Endodermal cell (in vitro differentiated cells): ENCODE results near the gene ARHGAP40. TPM values are rescaled to one million over a fixed set of nuclear protein-coding genes. Genes with fewer than 3 reads are reported as not detected.

Experiments used
- DNase-seq: peaks from one replicate; pipeline ENCODE4 v3.0.0-alpha.2; 2017
- H3K27ac ChIP-seq: 2 replicates; pipeline ENCODE4 v1.5.1; 2013; ENCODE audit warnings: mild to moderate bottlenecking, low read depth, low read length, moderate library complexity
- H3K27me3 ChIP-seq: 2 replicates; pipeline ENCODE4 v1.6.1; 2013; ENCODE audit warnings: mild to moderate bottlenecking, low read length, moderate library complexity; ENCODE audit not compliant: insufficient read depth, control insufficient read depth, poor library complexity, severe bottlenecking
- H3K36me3 ChIP-seq: 2 replicates; pipeline ENCODE4 v1.7.0; 2013; ENCODE audit warnings: mild to moderate bottlenecking, low read length, moderate library complexity; ENCODE audit not compliant: control insufficient read depth, insufficient read depth
- H3K4me1 ChIP-seq: one replicate; pipeline ENCODE4 v1.7.0; 2013; ENCODE audit warnings: low read length; ENCODE audit not compliant: control insufficient read depth, insufficient read depth
- H3K4me3 ChIP-seq: 2 replicates; pipeline ENCODE4 v1.5.1; 2013; ENCODE audit warnings: mild to moderate bottlenecking, low read length, moderate library complexity
- H3K9ac ChIP-seq: 2 replicates; pipeline ENCODE4 v1.6.1; 2013; ENCODE audit warnings: mild to moderate bottlenecking, low read length, moderate library complexity; ENCODE audit not compliant: poor library complexity, severe bottlenecking; ENCODE audit errors: extremely low read depth
- H3K9me3 ChIP-seq: 2 replicates; pipeline ENCODE4 v1.6.1; 2013; ENCODE audit warnings: mild to moderate bottlenecking, low read length, moderate library complexity; ENCODE audit not compliant: control insufficient read depth
- H3K27ac Mint-ChIP-seq: 2 replicates; pipeline ENCODE4 v1.8.0; 2020; ENCODE audit warnings: mixed read lengths
- H3K27me3 Mint-ChIP-seq: 2 replicates; pipeline ENCODE4 v1.8.0; 2021; ENCODE audit warnings: mild to moderate bottlenecking, mixed read lengths; ENCODE audit not compliant: insufficient read depth
- H3K36me3 Mint-ChIP-seq: 2 replicates; pipeline ENCODE4 v1.8.0; 2020; ENCODE audit warnings: low read depth, mixed read lengths
- H3K4me1 Mint-ChIP-seq: 2 replicates; pipeline ENCODE4 v1.8.0; 2020; ENCODE audit warnings: mixed read lengths
- H3K4me3 Mint-ChIP-seq: 2 replicates; pipeline ENCODE4 v1.8.0; 2020; ENCODE audit warnings: mild to moderate bottlenecking, moderate library complexity, mixed read lengths
- H3K9me3 Mint-ChIP-seq: 2 replicates; pipeline ENCODE4 v1.8.0; 2020; ENCODE audit warnings: mild to moderate bottlenecking, mixed read lengths
- CTCF ChIP-seq: fragments of 200-600 bp; sonication (generic); conservative IDR thresholded peaks from 2 replicates; pipeline ENCODE4 v1.5.0; 2021; ENCODE audit warnings: antibody characterized with exemption, mild to moderate bottlenecking
- WGBS, 2 experiments: methylation state at CpG; one replicate each; pipeline versions ENCODE4 v1.1.5 to v1.1.7; 2013; ENCODE audit warnings: missing lambda C conversion rate in 2 of 2, mixed read lengths in 1 of 2; ENCODE audit not compliant: insufficient coverage in 1 of 2, insufficient read length in 1 of 2; 5-methylcytosine and 5-hydroxymethylcytosine counted together
- total RNA-seq, 2 donors: library from RNA; stranded (reverse); fragmentation: NEBNext Ultra II Directional in 1 of 2; extraction: Animal tissue kit (Norgen Biotek cat#: 25700) in 1 of 2; gene quantifications; 2 replicates in 1 of 2; 3 replicates in 1 of 2; pipeline ENCODE4 v1.2.1, GENCODE V29; 2021

ARHGAP40 gene
- total RNA-seq, 2 donors from 2014 or later, result 5.5 to 18.5 TPM

DNA sequence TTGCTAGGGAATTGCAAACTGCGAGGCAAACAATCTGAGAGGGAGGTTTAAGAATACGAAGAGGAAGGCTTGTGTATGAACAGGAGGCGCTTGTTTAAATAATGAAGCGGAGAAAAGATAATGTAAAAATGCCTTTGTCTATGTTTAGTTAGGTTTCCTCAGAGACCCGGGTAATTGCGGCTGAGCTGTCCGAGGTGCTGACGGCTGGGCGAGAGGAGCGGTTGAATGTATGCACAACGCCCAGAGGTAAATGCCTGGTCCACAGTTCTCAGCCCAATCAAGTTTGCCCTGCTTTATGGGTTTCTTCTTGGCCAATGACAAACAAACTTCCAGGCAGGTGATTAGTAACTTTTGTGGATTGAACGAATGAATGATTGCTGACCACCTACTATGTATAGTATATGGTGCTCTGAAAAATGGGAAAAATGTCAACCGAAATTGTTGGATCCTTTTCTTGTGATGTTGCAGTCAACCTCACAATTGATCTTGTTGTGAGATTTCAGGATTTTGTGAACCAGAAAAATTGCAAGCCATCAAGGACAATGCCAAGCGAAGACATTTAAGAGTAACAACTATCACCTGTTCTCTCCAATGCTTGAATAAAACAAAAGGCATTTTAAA, 84.4 kb downstream of the ARHGAP40 start:
- Histone ChIP-seq H3K4me3 (no peak overlapping the region), H3K27me3 (peaks cover 94% of the 10 kb centered on the region), H3K9ac (no peak overlapping the region), H3K4me1 (no peaks in the 10 kb centered on the region), H3K36me3 (no peaks in the 10 kb centered on the region), H3K27ac (no peak overlapping the region), H3K9me3 (no peaks in the 10 kb centered on the region)
- Mint-ChIP-seq H3K27me3 (peaks cover 77% of the 10 kb centered on the region), H3K4me3 (no peak overlapping the region), H3K4me1 (no peaks in the 10 kb centered on the region), H3K27ac (no peak overlapping the region), H3K36me3 (no peaks in the 10 kb centered on the region), H3K9me3 (no peaks in the 10 kb centered on the region)
- WGBS, 2 experiments, result 10 to 18% methylated on average over 11 to 14 of the region's 14 CpGs
- TF ChIP-seq CTCF, result no peak
- DNase-seq, result peak; percentile 94

- H3K4me1 Mint-ChIP-seq, result no peaks in the 10 kb centered on the region
- H3K9me3 Mint-ChIP-seq, result no peaks in the 10 kb centered on the region
- H3K27me3 Mint-ChIP-seq, result peaks cover 54% of the 10 kb centered on the region
- Histone ChIP-seq H3K36me3 (no peaks in the 10 kb centered on the region), H3K27ac (no peak overlapping the region), H3K27me3 (peaks cover 43% of the 10 kb centered on the region), H3K4me1 (peaks cover 4% of the 10 kb centered on the region), H3K4me3 (no peak overlapping the region), H3K9me3 (no peaks in the 10 kb centered on the region), H3K9ac (no peak overlapping the region)
- TF ChIP-seq CTCF, result no peak
- no peak overlapping the region for H3K4me3 Mint-ChIP-seq
- H3K27ac Mint-ChIP-seq, result no peak overlapping the region
- DNase-seq, result peak; percentile 97
- WGBS, 2 experiments, result 38 to 40% methylated on average over 10 to 13 of the region's 13 CpGs
- H3K36me3 Mint-ChIP-seq, result no peaks in the 10 kb centered on the region
Observed at GRCh38 chr20:38692436-38693411, 91.1 kb downstream of the ARHGAP40 start.

GRCh38 chr20:38697306-38697705, 95.7 kb downstream of the ARHGAP40 start:
- Histone ChIP-seq H3K9ac (no peak overlapping the region), H3K27ac (no peak overlapping the region), H3K4me3 (no peak overlapping the region), H3K27me3 (peaks cover 37% of the 10 kb centered on the region), H3K9me3 (no peaks in the 10 kb centered on the region), H3K4me1 (peaks cover 4% of the 10 kb centered on the region), H3K36me3 (no peaks in the 10 kb centered on the region)
- no peak for TF ChIP-seq CTCF
- 89 to 90% methylated on average over 9 of the region's 9 CpGs for WGBS, 2 experiments
- Mint-ChIP-seq H3K9me3 (no peaks in the 10 kb centered on the region), H3K4me1 (no peaks in the 10 kb centered on the region), H3K27me3 (peaks cover 30% of the 10 kb centered on the region), H3K4me3 (no peak overlapping the region), H3K27ac (no peak overlapping the region), H3K36me3 (no peaks in the 10 kb centered on the region)
- DNase-seq, result no peak
